ENCODE results near the gene SLC38A1.
"Not testable (repeated sequence)": the region's sequence is repeated elsewhere in the genome, so short reads cannot be mapped to it uniquely, and the experiment has no call there.

SLC38A1 gene

DNA sequence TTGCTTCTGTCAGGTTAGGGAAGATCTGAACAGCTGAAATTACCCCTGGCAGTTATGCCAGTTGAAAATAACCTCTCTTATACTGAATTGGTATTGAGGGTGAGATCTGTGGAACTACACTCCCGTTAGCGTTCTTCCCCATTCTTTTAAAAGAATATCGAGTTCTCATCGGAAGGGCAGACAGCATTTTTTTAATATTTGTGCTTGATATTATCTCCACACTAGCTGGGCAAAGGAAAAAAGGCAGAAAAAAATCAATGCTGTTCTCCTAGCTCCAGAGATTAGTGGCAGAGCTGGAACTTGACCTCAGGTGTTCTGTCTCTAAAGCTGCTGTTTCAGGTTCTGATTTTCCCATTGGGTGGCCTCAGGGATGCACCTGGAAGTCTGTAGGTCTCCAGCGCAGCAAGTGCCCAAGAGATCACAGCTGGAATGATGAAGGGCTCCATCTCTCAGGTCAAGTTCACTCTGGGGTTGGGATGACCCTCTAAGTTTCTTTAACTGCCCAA, 67.5 kb downstream of the SLC38A1 start:
- DNase-seq, result no peak

DNA sequence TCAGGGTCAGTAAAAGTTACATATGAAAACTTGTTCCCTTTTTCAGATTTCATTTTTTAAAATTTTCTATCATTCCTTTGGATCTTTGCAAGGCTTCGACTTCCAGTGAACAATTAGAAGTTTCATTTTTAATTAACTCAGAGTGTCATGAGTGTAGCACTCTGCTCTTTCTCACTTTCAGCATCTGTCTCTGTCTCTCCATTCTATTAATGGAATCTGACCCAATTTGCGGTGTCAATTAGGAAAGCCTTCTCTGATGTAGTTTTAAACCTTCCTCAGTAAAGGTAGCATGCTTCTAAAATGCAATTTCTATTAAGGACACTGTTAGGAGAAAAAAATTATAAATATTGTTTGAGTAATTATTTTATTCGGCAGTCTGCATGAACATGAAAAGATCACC, 68.3 kb downstream of the SLC38A1 start:
- no peak for DNase-seq

DNA sequence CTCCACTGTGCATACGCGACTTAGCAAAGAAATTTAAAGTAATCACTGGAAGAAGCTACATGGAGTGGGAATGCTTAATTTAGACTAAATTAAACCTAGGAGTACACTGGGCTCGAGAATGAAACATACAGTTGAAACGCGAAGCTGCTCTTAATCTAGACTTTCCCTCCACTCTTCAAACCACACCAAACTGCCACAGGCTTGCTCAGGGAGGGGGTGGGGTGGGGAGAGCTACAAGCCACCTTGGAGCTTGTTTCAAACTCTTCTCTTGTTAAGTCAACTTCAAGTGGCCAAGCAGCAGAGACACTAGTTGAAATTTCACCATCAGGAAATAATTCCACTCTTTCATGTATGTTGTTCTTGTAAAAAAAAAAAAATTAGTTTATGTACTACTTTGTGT, 69.9 kb downstream of the SLC38A1 start:
- no peak for DNase-seq

DNA sequence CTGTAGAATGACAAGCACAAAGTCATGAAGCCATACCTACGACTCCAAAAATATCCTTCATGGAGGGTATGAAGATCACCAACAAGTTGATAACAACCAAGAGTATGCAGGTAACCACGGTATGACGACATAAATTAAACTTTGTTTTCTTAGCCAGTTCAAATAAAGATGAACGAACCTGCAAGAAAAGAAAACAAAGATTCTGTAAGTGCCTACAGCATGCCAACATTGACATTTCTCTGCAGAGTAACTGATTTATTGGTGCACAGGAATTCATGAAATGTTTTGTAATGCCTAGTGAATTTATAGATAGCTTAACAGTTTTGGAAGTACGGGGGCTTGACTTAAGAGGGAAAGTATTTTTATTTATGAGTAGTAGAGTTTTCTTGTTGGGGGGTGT, 71.0 kb downstream of the SLC38A1 start:
- DNase-seq, result no peak

DNA sequence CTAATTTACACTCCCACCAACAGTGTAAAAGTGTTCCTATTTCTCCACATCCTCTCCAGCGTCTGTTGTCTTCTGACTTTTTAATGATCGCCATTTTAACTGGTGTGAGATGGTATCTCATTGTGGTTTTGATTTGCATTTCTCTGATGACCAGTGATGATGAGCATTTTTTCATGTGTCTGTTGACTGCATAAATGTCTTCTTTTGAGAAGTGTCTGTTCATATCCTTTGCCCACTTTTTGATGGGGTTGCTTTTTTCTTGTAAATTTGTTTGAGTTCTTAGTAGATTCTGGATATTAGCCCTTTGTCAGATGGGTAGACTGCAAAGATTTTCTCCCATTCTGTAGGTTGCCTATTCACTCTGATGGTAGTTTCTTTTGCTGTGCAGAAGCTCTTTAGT, 78.3 kb downstream of the SLC38A1 start:
- not testable (repeated sequence) for DNase-seq

DNA sequence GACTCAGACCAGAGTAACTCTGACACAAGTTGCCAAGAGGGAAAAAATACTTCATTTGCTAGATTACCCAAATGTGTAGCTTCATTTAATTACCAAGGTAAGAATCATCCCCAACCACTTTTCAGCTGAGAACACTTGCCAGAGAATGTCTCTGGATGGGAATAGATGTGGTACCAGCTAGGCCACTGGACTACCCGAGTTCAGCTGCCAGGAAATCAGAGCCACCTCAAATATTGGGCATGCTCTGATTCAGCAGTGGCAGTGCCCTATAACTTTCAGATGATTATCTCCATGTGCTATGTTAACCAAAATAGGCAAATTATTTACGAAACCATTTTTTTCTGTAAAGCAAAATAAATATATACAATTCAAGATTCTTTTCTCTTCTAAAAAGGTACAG, 80.7 kb downstream of the SLC38A1 start:
- no peak for DNase-seq

DNA sequence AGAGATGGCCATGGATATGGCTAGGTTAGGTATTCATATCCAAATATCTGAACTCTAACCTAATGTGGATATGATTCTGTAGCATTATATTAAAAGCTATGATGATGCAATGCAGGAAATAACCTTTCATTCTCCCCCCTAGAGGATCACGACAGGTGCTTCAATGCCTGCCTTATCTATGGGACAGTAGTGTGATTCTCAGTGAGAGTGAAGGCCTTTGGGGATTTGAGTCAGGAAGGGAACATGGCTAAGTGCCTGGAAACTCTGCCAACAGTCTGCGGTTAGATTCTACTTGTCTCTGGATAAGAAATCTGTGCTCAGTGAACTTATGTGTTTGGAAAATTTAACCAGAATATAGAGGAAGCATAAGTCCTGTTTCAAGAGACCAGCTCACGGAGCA, 81.8 kb downstream of the SLC38A1 start:
- peak; percentile 21 for DNase-seq

DNA sequence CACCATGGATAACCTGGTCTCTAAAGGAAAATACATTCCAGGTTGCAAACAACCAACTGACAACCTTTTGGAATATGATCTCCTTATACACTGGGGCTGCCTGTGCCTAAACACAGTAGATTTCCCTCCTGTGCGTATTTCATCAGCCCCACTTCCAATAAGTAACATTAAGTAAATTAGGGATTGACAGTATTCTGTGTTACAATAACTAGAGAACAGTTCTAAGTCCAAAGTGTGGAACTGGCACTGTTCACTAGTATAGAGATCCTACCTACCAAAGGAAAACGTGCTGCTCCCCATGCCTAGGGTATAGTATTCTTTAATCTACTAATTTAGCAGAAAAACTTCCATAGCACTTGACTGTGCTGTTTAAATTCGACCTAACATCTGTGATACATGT, 82.8 kb downstream of the SLC38A1 start:
- no peak for DNase-seq

DNA sequence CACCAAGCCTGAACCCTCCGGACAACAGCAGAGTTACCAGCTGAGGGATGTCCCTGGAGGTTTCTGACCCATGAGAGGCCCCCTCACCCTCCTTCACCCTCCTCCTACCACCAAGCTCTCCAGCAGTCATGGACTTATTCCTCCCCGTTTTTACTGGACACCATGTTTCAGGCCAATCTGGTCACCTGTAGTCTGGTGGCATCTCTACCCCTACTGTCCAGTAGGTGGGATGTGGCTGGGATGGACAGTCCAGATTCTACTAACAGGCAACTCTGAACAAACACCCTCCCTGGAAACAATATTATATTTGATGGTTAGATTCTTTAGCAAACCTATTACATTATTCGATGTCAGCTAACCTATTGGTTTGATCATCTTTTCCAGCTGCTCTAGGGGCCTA, 83.2 kb downstream of the SLC38A1 start:
- DNase-seq, result no peak

DNA sequence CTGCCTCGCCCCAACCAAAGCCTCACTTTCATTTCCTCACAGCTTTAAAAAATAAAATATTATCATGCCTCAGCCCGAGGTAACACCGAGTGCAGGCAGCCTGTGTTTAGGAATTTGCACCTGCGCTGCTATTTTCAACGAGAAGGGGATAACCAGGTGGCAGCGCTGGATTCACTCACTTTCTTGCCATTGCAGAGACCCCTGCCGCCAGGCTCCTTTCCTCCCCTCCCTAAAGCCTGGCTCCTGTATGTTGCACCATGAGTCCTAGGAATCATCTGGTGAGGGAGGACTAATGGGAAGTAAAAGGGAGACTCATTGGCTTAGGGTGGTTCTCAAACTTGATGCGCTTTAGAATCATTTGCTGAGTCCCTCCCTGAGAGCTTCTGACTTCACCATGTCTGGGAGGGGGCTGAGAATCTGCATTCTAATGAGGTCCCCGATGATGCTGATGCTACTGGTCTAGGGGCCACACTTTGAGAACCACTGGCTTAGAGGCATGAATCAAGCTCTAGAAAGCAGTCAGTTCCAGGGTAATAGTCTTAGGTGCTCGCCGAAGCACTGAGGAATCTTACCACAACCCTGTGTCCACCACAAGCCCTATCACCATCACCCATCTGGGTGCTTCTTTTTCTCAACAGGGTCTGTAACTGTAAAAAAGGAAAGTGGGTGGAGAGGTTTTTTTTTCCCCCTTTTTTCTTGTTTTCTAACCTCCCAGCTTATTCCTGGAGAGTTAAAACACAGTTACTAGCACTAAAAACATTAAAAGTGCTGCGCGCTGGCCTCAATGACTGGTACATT, 83.8 kb downstream of the SLC38A1 start:
- DNase-seq, result no peak

DNA sequence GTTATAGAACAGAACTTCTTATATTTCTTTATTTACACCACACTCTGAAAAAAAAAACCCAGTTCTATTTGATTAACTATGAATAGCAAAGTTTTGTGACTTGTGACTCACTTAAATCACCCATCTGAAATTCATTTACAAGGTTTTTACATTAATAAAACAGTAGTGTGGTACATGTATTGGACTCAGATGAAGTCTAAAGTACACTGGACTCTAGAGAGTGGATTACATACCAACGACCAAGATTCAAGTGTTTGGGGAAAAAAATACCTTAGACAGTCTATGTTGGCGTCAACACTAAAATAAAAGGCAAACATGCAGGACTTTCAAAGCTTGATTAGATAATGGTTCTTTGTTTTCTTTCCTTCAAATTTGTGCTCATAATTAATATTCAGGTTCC, 85.7 kb downstream of the SLC38A1 start:
- no peak for DNase-seq

DNA sequence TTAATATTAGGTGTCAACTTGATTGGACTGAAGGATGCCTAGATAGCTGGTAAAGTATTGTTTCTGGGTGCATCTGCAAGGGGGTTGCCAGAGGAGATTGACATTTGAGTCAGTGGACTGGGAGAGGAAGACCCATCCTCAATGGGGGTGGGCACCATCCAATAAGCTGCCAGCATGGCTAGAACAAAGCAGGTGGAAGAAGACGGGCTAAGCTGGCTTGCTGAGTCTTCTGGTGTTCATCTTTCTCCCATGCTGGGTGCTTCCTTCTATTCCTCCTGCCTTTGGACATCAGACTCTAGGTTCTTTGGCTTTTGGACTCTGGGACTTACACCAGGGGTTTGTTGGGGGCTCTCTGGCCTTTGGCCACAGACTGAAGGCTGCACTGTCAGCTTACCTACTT, 87.4 kb downstream of the SLC38A1 start:
- DNase-seq, result no peak

DNA sequence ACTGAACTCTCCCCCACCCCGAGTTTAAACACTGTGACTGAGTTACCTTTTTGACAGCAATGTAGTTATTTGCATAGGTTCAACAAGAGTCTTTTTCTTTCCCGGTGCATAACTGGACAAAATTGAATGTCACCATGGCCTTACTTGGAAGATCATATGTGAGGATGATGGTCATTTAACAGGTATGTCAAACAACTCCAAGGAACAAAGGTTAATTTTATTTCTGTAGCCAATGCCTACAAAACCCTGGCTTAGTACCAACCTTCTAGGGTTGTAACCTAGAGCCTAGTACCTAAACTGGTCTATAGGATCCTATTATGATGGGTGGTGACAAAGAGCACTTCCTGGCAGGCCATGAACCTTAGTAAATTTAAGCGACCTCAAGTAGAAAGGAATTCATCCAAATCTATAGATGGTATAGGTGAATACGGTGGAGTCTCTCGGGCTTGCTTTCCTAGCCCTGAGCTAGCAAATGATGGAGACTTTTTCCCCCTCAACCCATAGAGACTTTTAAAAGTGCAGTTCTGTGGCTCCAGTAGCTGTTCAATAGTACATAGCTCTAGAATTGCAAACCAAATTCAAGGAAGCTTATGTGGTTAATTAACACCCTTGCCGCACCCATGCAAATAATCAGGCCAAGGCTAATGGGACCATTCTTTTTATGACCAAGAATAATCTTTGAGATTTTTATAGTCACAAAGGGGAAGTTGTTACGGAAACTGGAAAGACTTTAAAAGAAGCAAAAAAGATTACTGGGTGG, 89.0 kb downstream of the SLC38A1 start:
- no peak for DNase-seq

DNA sequence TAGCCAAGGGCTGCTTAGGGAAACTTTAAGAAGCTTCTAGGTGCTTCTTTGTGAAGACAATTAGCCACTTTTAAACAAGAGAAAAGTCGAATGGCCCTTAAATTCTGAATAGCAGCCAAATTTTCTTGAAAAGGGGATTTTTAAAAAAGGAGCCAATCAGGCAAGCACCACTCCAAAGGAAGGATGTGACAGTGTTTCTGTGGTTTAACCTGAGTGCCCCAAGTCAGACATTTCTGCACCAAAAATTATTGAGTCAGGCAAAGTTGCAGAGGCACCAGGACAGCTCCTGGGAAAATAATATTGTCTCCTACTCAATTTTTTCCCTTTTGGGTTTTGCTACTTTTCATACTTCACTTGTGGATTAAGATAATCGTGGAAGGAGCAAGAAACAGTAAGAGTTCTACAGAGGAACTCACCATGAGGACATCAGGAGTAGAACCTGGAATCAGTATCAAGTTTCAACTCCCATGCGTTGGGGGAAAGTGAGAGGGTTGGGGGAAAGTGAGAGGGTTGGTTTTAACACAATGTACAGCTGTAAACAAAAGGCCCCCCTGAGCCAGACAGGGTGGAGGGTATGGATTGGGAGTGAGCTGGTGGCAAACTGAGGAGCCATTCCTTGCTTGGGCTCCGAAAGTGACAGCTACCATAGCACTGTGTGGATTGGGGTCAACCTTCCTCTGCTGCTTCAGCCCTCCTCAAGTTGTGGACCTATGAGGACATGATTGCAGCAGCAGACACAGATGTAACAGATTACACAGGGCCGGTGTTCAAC, 90.8 kb downstream of the SLC38A1 start:
- DNase-seq, result no peak

DNA sequence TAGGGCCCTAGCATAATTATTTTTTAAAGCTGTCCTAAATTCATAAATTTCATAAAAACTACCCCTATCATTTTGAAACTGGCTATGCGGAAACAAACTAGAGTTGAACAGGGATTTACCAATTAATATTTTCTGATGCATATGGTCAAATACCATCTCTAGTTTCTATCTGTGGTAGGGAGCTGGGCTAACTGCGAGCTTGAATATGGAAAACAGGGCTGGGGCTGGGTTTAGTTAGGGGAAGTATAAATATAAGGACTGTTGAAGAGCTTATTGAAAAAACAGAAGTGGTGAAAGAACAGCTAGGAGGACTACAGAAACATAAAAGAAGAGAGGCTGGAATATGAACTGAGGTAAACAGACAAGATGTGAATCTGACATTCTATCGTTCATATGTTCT, 91.8 kb downstream of the SLC38A1 start:
- DNase-seq, result no peak

DNA sequence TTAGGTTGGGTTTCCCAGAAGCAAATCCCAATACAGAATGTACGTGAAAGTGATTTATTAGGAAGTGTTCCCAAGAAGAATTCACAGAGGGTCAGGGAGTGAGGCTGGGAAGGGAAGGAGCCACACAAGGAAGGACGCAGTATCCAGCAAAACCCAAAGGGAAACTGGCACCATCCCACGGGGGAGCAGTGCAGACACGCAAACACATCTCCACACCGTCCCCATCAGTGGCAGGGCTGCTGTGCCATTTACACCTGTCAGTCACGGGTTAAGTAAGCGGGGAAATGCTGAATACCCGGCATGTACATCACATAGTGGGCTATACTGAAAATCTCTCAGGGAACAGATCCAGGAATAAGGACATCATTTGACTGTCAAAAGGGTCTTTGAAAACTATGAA, 93.9 kb downstream of the SLC38A1 start:
- DNase-seq, result no peak

DNA sequence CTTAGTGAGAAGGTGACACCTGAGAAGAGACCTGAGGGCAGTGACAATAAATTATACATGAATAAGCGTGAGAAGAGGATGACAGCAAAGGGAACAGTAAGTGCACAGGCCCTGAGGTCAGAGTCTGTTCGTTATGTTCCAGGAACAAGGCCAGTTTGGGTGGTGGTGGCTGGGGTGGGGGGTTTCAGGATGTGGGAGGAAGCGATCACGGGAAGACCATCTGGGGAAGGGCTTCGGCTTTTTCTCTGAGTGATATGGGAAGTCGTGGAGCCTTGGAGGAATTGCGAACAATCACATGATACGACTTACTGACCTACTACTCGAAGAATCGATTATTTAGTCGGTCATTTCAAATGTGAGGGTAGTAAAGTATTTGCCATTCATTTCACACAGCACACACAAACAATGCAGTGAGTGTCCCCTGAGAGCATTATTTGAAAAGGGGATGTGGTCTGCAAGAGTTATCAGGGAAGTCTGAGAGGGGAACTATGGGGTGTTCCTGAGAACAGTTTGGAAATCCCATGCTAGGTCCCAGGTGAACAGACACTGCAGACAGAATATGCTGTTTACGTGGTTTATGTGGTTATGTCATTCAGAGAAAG, 94.7 kb downstream of the SLC38A1 start:
- DNase-seq, result no peak

DNA sequence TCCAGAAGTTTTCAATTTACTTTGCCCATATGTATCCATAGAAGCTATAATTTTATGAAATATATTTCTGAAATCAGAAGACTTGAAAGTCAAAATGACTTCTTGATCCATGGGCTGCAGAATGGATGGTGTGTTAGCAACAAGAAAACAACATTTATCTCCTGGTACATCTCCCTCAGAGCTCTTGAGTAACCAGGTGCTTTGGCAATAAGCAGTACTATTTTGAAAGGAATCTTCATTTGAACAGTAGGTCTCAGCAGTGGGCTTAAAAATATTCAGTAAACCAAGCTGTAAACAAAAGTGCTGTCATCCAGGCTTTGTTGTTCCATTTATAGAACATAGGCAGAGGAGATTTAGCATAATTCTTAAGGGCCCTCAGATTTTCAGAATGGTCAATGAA, 100.4 kb downstream of the SLC38A1 start:
- DNase-seq, result no peak

DNA sequence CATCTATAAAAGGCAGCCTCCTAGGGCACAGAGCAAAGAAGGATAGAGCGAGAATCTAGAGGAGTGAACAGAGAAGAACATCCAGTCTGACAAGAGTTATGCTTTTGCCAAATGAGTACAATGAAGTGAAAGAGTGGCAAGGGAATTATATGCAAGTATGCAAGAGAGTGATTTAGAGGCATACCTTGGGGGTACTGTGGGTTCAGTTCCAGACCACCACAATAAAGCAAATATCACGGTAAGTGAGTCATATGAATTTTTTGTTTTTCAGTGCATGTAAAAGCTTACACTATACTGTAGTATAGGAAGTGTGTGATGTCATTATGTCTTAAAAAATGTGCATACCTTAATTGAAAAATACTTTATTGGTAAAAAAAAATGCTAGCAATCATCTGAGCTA, 101.4 kb downstream of the SLC38A1 start:
- no peak for DNase-seq

DNA sequence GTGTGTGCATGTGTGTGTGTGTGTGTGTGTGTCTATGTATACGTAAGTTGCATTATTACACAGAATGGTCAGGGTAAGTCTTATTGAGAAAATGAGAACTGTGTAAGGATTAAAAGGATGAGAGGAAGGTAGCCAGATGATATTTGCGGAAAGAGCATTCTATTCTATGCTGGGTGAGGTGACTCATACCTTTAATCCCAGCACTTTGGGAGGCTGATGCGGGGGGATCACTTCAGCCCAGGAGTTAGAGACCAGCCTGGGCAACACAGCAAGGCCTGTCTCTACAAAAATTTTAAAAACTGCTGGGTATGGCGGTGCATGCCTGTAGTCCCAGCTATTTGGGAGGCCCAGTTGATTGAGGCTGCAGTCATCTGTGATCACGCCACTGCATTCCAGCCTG, 103.7 kb downstream of the SLC38A1 start:
- no peak for DNase-seq

DNA sequence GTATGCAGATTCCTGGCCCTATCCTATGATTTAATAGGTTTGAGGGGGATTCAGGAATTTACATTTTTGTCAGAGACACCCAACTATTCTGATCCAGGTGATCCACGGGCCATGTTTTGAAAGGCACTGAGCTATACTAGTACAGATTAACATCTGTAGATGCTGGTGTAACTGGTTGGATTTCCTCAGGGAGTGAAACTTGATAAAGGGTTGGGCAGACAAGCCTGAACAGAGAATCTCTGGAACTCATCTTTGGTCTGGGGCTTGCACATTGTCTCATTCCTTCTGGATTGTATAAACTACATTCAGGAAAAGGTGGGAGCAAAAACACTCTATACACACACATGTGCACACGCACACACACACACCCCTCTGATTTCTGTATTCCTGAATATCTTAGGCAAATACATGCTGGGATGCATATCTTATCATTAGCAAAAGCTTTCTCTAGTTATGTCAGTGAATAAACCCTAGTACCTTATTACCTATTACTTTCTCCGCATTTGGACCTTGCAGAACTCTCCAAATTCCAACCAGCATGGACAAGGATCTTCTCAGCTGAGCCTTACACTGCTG, 104.6 kb downstream of the SLC38A1 start:
- no peak for DNase-seq

DNA sequence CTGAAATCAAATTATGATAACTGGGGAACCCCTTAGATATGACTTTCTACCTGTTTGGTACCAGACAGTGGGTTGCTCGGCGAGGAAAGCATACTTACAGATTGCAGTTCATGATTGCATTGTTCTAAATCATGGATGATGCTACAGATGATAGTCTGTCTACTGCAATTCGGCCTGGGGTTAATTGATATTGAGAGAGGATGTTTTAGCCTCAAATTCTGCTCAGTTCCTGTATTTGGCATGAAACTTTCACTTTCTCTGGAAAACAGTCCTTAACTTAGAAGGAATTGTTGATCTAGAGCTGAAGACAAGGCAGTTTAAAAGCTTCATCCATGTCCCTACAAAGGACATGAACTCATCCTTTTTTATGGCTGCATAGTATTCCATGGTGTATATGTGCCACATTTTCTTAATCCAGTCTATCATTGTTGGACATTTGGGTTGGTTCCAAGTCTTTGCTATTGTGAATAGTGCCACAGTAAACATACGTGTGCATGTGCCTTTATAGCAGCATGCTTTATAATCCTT, 106.2 kb downstream of the SLC38A1 start:
- not testable (repeated sequence) for DNase-seq

Measured in NCI-H1436 (cell line).